ENCODE data around the gene LRPAP1. TPM values are rescaled to one million over a fixed set of nuclear protein-coding genes. Genes with fewer than 3 reads are reported as not detected.

The LRPAP1 gene
- polyA plus RNA-seq, 1 of the 3 experiments (the other 2 are of a cell fraction), result 209 TPM

GRCh38 chr4:3520276-3520675, 11.9 kb downstream of the LRPAP1 start (continued):
- TF ChIP-seq, protein P1, sequence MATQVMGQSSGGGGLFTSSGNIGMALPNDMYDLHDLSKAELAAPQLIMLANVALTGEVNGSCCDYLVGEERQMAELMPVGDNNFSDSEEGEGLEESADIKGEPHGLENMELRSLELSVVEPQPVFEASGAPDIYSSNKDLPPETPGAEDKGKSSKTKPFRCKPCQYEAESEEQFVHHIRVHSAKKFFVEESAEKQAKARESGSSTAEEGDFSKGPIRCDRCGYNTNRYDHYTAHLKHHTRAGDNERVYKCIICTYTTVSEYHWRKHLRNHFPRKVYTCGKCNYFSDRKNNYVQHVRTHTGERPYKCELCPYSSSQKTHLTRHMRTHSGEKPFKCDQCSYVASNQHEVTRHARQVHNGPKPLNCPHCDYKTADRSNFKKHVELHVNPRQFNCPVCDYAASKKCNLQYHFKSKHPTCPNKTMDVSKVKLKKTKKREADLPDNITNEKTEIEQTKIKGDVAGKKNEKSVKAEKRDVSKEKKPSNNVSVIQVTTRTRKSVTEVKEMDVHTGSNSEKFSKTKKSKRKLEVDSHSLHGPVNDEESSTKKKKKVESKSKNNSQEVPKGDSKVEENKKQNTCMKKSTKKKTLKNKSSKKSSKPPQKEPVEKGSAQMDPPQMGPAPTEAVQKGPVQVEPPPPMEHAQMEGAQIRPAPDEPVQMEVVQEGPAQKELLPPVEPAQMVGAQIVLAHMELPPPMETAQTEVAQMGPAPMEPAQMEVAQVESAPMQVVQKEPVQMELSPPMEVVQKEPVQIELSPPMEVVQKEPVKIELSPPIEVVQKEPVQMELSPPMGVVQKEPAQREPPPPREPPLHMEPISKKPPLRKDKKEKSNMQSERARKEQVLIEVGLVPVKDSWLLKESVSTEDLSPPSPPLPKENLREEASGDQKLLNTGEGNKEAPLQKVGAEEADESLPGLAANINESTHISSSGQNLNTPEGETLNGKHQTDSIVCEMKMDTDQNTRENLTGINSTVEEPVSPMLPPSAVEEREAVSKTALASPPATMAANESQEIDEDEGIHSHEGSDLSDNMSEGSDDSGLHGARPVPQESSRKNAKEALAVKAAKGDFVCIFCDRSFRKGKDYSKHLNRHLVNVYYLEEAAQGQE (IDR thresholded peaks at IDR 0.05; ENCODE audit: low read depth, low read length), result no peak
- TF ChIP-seq CTCF (IDR thresholded peaks at IDR 0.05) (no peak), SIN3A (IDR thresholded peaks at IDR 0.05; ENCODE audit: borderline replicate concordance, low read depth, low read length) (no peak), CHD2 (IDR thresholded peaks at IDR 0.05; ENCODE audit: low read length, partially characterized antibody) (no peak), EP300 (IDR thresholded peaks at IDR 0.05; ENCODE audit: borderline replicate concordance in 1 of 2, low read depth in 1 of 2, low read length in 1 of 2) (no peak), FOXM1 (IDR thresholded peaks at IDR 0.05; ENCODE audit: low read depth) (no peak), ELF1 (IDR thresholded peaks at IDR 0.05) (no peak), GATA2 (CRISPR knock-in tag; IDR thresholded peaks at IDR 0.05) (no peak), MEF2A (IDR thresholded peaks at IDR 0.05; ENCODE audit: borderline replicate concordance, low read depth) (no peak), RFX5 (IDR thresholded peaks at IDR 0.05; ENCODE audit: low read length) (no peak)

DNA sequence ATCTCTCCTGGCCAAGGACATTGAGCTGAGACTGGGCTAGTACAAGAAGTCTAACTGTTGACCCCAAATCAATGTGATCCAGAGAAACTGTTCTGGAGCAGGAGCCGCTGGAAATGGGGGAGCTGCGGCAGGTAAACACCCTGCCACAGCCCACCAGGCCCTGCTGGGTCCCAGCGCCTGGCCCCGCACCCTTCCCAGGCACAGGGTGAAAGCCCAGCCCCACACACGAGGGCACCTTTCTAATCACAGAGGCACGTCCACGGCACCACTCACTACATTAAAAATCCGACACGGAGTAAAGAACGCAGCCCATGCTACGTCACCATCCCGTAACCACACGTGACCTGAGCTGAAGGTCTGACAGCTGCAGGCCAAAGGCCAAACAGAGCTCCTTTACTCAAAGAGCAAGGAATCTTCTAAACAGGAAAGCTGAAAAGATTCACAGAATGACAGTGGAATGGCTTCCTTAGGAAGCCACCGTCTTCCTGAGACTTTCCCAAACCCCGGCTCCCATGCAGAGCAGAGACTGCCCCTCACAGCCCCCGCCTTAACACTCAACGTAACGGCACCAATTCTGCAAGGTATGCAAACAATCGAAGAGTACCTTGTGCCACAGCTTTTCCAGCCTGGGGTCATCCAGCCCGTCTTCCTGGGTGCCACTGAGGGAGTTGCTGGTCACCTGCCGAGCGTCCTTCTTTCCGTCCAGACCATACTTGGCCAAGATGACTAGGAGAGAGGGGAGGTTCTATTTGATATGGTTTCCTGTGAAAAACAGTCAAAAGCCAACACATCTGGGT, 12.6 kb downstream of the LRPAP1 start:
- Histone ChIP-seq H3K9me2 (no peaks in the 10 kb centered on the region), H2AFZ (ENCODE audit: low read depth) (no peak overlapping the region), H3K4me3 (ENCODE audit: low read depth in 2 of 2, low read length in 1 of 2) (no peak overlapping the region), H3K9me3 (no peaks in the 10 kb centered on the region), H3K4me2 (no peak overlapping the region), H3K9ac (no peak overlapping the region), H3K27ac (ENCODE audit: low read depth in 2 of 2, low read length in 1 of 2) (no peak overlapping the region), H3F3A (replicated peaks; ENCODE audit: insufficient read depth) (no peaks in the 10 kb centered on the region), H3K27me3 (ENCODE audit: insufficient read depth) (no peaks in the 10 kb centered on the region), H3K4me1 (ENCODE audit: control insufficient read depth in 1 of 2, insufficient read depth in 2 of 2, low read depth in 1 of 2, low read length in 1 of 2) (no peaks in the 10 kb centered on the region), H4K20me1 (ENCODE audit: insufficient read depth) (no peaks in the 10 kb centered on the region), H3K79me2 (ENCODE audit: insufficient read depth) (no peaks in the 10 kb centered on the region), H3K36me3 (replicated peaks in 1 of 2; ENCODE audit: control insufficient read depth in 1 of 2, insufficient read depth in 2 of 2, low read length in 1 of 2) (peaks cover 0 to 90% of the 10 kb centered on the region in 2 experiments)
- WGBS (ENCODE audit: low lambda C conversion rate), result 97% methylated on average over 19 of the region's 23 CpGs
- no peak for TF ChIP-seq MEF2A (IDR thresholded peaks at IDR 0.05; ENCODE audit: borderline replicate concordance, low read depth)
- TF ChIP-seq EZH2phosphoT487 (IDR thresholded peaks at IDR 0.05; ENCODE audit: borderline replicate concordance, low read depth), result no peak
- TF ChIP-seq NRF1 (IDR thresholded peaks at IDR 0.05; ENCODE audit: low read depth, low read length), result no peak
- no peak for DNase-seq
- ChIA-PET CTCF (no interaction called here), POLR2A (no interaction called here)

All from SK-N-SH (cell line).